Activated naive CD4-positive, alpha-beta T cell treated with anti-CD3 and anti-CD28 coated beads for 36 hours (primary cell): ENCODE data around the gene RAB39A. TPM values are rescaled to one million over a fixed set of nuclear protein-coding genes. Genes with fewer than 3 reads are reported as not detected.
"Not testable (repeated sequence)": the region's sequence is repeated elsewhere in the genome, so short reads cannot be mapped to it uniquely, and the experiment has no call there.

ENCODE experiments used
- CTCF ChIA-PET: fragments of 350-600 bp; sonication (Branson Sonifier 250); formaldehyde crosslinking; loops from one replicate; lab custom pipeline; 2021; ENCODE audit warnings: antibody characterized with exemption; lab: Charles Lee
- DNase-seq: peaks from one replicate; pipeline ENCODE4 v3.0.0-alpha.2; 2020
- H3K27ac Mint-ChIP-seq: one replicate; pipeline ENCODE4 v1.8.0; 2021; ENCODE audit warnings: mild to moderate bottlenecking, mixed read lengths
- H3K27me3 Mint-ChIP-seq: one replicate; pipeline ENCODE4 v1.8.0; 2021; ENCODE audit warnings: low read depth, mixed read lengths
- H3K36me3 Mint-ChIP-seq: one replicate; pipeline ENCODE4 v1.8.0; 2021; ENCODE audit warnings: low read depth, mixed read lengths
- H3K4me1 Mint-ChIP-seq: one replicate; pipeline ENCODE4 v1.8.0; 2021; ENCODE audit warnings: low read depth, mixed read lengths
- H3K4me3 Mint-ChIP-seq: one replicate; pipeline ENCODE4 v1.8.0; 2021; ENCODE audit warnings: mild to moderate bottlenecking, moderate library complexity, mixed read lengths
- H3K9me3 Mint-ChIP-seq: one replicate; pipeline ENCODE4 v1.8.0; 2021; ENCODE audit warnings: mixed read lengths
- intact Hi-C: fragments of 100-400 bp; cut with micrococcal nuclease; formaldehyde crosslinking; loops from one replicate; pipeline ENCODE4 v1.15.1; 2023
- total RNA-seq, 2 experiments: library from RNA; stranded (reverse); gene quantifications; one replicate each; pipeline ENCODE4 v1.2.3, GENCODE V29; 2021

The RAB39A gene
- total RNA-seq, 2 experiments from 2014 or later = not detected

DNA sequence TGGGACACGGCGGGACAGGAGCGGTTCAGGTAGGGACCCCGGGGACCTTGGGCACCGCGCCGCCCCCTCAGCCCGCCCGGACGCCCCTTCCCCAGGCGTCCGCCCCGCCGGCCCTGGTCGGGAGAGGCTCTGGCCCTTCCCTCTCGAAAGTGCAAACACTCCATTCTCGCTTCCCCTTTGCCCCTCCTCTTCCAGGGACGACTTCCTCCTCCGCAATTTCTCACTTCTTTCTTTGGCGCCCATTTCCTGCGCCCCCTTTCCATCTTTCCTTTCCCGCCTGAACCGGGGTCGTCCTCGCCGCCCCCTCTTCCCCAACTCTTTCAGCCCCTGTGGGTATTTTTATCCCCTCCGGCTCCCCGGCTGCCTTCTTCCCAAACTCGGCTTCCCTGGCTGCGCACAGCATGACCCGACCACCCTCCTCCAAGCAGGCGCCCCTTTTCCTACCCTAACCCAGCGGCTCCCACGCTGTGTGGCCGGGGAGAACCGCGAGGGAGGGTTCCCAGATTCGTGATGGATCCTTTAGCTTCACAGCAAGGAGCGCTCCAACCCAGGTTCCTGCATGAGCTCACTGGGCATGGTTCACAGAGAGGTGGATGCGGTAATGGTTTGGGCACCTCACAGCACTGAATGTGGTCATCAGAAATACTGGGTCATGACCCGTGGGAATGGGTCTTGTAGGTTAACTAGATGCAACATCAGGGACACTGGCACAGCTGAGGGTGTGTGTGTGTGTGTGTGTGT lies 689 bp downstream of the RAB39A start:
- intact Hi-C loops = loop anchor here (1.0 to 5.0 kb wide), 3 partner anchors 72 to 538 kb away; partner anchors contain the start of genes C11orf65, CUL5 and SLC35F2
- no peaks in the 10 kb centered on the region for H3K9me3 Mint-ChIP-seq
- H3K36me3 Mint-ChIP-seq = peaks cover 2% of the 10 kb centered on the region
- H3K4me1 Mint-ChIP-seq = peaks cover 12% of the 10 kb centered on the region
- peak; percentile 5 for DNase-seq
- peak overlapping the region; percentile 65 for H3K4me3 Mint-ChIP-seq
- peaks cover 44% of the 10 kb centered on the region for H3K27me3 Mint-ChIP-seq
- CTCF ChIA-PET = no interaction called here
- no peak overlapping the region for H3K27ac Mint-ChIP-seq

DNA sequence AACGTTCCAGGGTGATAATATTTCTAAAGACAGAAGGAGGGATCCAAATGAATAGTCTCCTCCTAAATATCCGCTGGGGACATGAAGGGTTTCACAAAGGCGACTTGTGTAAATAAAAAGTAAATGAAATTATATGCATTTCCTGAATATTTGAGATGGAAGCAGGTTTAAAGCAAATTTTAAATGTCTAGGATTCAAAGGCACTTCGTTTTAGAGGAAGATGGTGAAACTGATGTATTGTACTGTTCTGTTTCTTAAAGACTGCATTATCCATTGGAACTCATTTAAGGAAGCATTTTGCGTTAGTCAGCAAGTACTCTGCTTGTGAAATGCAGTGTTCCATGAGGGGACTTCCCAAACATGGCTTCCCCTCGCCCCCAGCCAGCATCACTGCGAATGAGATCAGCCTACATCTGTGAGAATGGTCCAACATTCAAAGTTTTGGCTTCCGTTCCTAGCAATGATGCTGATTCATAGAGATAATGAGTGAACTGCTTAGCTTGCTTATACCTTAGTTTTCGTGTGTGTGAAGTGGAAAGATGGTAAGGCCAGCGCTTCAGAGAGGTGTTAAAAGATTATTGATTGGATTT lies 1.5 kb downstream of the RAB39A start:
- Mint-ChIP-seq H3K27me3 (peaks cover 42% of the 10 kb centered on the region), H3K4me1 (peaks cover 12% of the 10 kb centered on the region), H3K9me3 (no peaks in the 10 kb centered on the region), H3K4me3 (no peak overlapping the region), H3K27ac (no peak overlapping the region), H3K36me3 (peaks cover 2% of the 10 kb centered on the region)
- CTCF ChIA-PET = interaction anchor here (1.5 kb wide), 1 partner anchor 13 kb away, joined by 12 read pairs; no protein-coding TSS in a partner anchor
- intact Hi-C loops = loop anchor here (5.0 kb wide), 2 partner anchors 72 to 538 kb away; partner anchors contain the start of genes C11orf65 and SLC35F2
- no peak for DNase-seq

DNA sequence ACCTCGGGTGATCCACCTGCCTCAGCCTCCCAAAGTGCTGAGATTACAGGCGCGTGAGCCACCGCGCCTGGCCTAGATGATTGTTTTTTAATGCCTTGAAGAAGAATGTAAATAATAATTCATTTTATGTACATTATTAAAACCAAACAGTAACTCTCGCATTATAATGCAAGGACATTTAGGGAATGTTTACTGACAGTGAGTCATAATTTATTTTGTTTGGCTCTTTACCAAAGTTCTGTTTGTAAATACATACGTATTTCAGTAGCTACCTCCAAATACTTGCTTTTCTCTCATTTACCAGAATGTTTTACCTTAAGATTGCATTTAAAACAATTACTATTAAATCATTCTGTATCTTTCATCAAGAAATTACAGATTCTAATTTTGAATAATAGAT lies 3.0 kb downstream of the RAB39A start:
- no peak overlapping the region for H3K27ac Mint-ChIP-seq
- no peaks in the 10 kb centered on the region for H3K36me3 Mint-ChIP-seq
- peaks cover 12% of the 10 kb centered on the region for H3K4me1 Mint-ChIP-seq
- intact Hi-C loops = no loop called here
- peaks cover 37% of the 10 kb centered on the region for H3K27me3 Mint-ChIP-seq
- no peaks in the 10 kb centered on the region for H3K9me3 Mint-ChIP-seq
- CTCF ChIA-PET = interaction anchor here (1.5 kb wide), 1 partner anchor 14 kb away, joined by 12 read pairs; no protein-coding TSS in a partner anchor
- no peak overlapping the region for H3K4me3 Mint-ChIP-seq
- DNase-seq = no peak

DNA sequence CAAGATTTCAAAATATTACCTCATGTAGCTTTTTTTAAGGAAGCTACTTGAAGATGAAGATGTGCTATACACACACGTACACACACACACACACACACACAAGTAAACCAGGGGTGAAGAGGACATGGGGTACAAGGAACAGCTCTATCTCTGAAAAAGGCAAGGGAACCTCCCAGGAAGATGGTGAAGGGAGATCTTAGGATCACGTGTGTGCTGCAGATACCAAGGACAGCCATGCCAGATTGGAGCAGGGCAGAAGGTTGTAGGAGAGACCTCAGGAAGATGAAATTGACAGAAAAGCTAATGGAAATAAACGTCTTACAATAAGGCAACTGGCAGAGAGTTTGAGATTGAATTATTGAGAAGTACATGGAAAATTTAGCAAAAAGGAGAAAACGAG lies 19.7 kb downstream of the RAB39A start:
- Mint-ChIP-seq H3K27ac (no peak overlapping the region), H3K4me3 (no peak overlapping the region), H3K9me3 (no peaks in the 10 kb centered on the region), H3K27me3 (peaks cover 4% of the 10 kb centered on the region), H3K36me3 (no peaks in the 10 kb centered on the region), H3K4me1 (no peaks in the 10 kb centered on the region)
- CTCF ChIA-PET = no interaction called here
- DNase-seq = no peak
- intact Hi-C loops = no loop called here

DNA sequence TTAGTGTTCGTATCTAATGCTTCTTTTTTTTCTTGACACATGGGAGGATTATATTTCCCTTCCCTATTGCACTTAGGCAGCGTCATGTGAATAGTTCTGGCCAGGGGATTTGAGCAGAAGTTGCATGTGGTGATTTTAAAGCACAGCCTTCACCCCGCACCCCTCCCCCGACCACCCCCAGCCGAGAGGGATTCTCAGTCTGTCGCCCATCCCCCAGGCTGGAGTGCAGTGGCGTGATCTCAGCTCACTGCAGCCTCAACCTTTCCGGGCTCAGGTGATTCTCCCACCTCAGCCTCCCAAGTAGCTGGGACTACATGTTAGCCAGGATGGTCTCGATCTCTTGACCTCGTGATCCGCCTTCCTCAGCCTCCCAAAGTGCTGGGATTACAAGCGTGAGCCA lies 20.1 kb downstream of the RAB39A start:
- H3K4me1 Mint-ChIP-seq, intact Hi-C loops, H3K27ac Mint-ChIP-seq, H3K4me3 Mint-ChIP-seq, H3K27me3 Mint-ChIP-seq, H3K9me3 Mint-ChIP-seq, H3K36me3 Mint-ChIP-seq, DNase-seq, CTCF ChIA-PET: not testable (repeated sequence)

DNA sequence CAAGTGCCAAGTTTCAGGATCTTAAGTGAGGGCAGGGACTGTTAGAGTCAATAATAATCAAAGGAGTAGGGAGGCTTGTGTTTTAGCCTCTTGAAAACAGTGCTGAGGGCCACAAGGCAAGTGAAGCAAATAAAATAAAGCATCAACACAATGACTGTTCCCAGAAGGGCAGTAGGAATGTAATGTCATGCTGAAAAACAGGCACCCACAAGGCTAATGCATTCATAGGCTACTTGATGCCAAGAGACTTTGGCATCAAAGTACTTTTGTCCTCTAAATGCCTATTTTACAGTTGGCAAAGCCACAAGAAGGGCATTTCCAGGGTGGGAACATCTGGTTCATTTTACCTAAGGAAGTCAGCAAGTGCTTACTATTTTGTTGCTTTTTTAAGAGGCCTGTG lies 22.9 kb downstream of the RAB39A start:
- intact Hi-C loops = no loop called here
- Mint-ChIP-seq H3K4me3 (no peak overlapping the region), H3K4me1 (no peaks in the 10 kb centered on the region), H3K36me3 (no peaks in the 10 kb centered on the region), H3K27me3 (peaks cover 4% of the 10 kb centered on the region), H3K27ac (no peak overlapping the region), H3K9me3 (no peaks in the 10 kb centered on the region)
- CTCF ChIA-PET = no interaction called here
- DNase-seq = no peak

DNA sequence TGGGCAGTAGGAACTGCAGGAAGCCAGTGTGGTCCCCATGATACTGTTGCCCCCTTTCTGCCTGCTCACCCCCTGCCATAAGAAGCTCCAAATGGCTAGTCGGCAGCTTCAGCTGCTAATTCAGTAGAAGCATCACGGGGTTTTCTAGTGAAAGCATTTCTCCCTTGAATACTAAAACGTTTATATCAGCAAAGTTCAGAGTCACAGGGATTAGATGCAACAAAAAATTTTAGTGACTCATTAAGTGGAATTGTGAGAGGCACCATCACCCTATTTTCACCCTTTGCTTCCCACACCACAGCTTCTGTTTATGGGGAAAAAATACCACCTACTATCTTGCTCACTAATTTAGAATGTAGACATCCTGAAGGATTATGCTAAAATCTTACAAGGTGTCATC lies 25.2 kb downstream of the RAB39A start:
- peaks cover 19% of the 10 kb centered on the region for H3K27me3 Mint-ChIP-seq
- no peak overlapping the region for H3K27ac Mint-ChIP-seq
- CTCF ChIA-PET = interaction anchor here (0.6 kb wide), 1 partner anchor 67 kb away, joined by 3 read pairs; no protein-coding TSS in a partner anchor
- no peak overlapping the region for H3K4me3 Mint-ChIP-seq
- DNase-seq = no peak
- H3K36me3 Mint-ChIP-seq = no peaks in the 10 kb centered on the region
- intact Hi-C loops = no loop called here
- no peaks in the 10 kb centered on the region for H3K9me3 Mint-ChIP-seq
- no peaks in the 10 kb centered on the region for H3K4me1 Mint-ChIP-seq

DNA sequence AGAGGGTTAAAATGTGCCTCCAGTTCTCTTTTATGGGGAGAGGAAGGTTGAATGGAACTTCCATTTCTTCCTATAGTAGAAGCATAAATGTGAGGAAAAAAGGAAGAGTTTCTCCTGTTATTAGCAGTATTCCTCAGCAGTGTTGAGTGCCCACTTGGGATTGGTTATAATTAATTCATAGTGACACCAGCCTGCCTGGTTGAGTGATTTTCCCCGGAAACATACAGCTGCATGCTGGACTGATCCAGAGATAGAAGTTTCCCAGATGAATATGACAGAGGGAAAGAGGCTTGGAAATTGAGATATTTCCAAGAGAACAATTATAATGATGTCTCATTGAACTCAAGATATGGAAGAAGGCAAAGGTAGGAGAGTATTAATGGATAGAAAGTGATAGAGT lies 28.3 kb downstream of the RAB39A start:
- H3K27ac Mint-ChIP-seq = no peak overlapping the region
- DNase-seq = no peak
- peaks cover 19% of the 10 kb centered on the region for H3K27me3 Mint-ChIP-seq
- no peaks in the 10 kb centered on the region for H3K9me3 Mint-ChIP-seq
- no peak overlapping the region for H3K4me3 Mint-ChIP-seq
- intact Hi-C loops = no loop called here
- H3K4me1 Mint-ChIP-seq = no peaks in the 10 kb centered on the region
- H3K36me3 Mint-ChIP-seq = no peaks in the 10 kb centered on the region
- CTCF ChIA-PET = interaction anchor here (0.6 kb wide), 1 partner anchor 353 kb away, joined by 3 read pairs; no protein-coding TSS in a partner anchor

DNA sequence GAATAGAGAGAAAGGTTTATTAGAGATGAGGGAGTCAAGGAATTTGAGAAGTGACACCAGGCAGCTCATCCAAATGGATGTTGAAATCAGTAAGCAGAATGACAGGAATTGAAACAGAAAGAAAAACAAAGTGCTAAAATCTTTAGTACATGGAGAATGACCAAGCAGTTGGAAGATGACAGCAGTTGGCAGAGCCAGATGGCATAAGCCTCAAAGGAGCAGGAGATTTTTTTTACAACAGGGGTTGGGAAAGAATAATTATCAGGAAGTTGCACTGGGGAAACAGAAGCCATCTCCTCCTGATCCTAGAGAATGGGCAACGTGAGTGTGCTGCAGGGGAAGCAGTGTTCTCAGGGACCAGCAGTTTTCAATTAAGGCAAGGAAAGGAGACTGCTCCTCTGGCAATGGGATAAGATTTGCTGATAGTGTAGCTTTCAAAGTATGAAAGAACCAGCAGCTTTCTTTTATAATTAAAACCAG lies 28.9 kb downstream of the RAB39A start:
- CTCF ChIA-PET = interaction anchor here (0.6 kb wide), 1 partner anchor 354 kb away, joined by 3 read pairs; no protein-coding TSS in a partner anchor
- no peaks in the 10 kb centered on the region for H3K4me1 Mint-ChIP-seq

DNA sequence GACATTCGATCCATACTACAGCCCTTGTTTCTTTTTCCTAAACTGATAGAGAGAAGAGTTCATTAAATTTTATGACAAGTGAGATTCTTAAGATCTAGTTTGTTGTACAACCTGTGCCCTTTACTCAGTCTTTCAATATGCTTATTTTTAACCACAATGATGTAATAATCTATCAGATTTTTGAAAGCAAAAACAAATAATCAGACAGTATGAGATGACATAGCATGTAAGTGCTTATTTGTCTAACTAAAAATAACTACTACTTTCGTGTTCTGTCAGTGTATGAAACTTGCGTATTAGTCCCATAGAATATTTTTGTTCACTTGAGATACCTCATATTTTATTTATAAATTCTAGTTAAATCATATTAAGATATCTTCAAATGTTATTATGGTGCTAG lies 33.2 kb downstream of the RAB39A start:
- CTCF ChIA-PET = no interaction called here

More for the DNA sequence above, 28.9 kb downstream of the RAB39A start:
- Mint-ChIP-seq H3K36me3 (no peaks in the 10 kb centered on the region), H3K4me3 (no peak overlapping the region), H3K27ac (no peak overlapping the region), H3K27me3 (peaks cover 19% of the 10 kb centered on the region), H3K9me3 (no peaks in the 10 kb centered on the region)
- intact Hi-C loops = no loop called here
- DNase-seq = no peak

DNA sequence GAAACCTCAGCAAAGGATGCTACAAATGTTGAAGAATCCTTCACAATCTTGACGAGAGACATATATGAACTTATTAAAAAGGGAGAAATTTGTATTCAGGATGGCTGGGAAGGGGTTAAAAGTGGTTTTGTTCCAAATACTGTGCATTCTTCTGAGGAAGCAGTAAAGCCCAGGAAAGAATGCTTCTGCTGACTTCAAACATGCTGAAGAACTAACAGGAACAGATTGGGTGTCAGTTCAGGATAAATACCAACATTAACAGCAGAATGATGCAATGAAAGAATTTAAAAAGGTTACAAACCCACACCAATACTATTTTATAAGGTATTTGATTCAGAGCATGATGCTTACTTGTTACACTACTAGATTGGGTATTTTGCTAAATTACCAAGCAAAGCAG lies 33.9 kb downstream of the RAB39A start:
- H3K36me3 Mint-ChIP-seq = no peaks in the 10 kb centered on the region
- CTCF ChIA-PET = no interaction called here
- no peak for DNase-seq

More for the DNA sequence above, 33.2 kb downstream of the RAB39A start:
- no peaks in the 10 kb centered on the region for H3K4me1 Mint-ChIP-seq
- DNase-seq = no peak
- no peak overlapping the region for H3K4me3 Mint-ChIP-seq
- H3K27me3 Mint-ChIP-seq = peaks cover 15% of the 10 kb centered on the region
- no peaks in the 10 kb centered on the region for H3K9me3 Mint-ChIP-seq
- no peak overlapping the region for H3K27ac Mint-ChIP-seq
- intact Hi-C loops = no loop called here
- H3K36me3 Mint-ChIP-seq = no peaks in the 10 kb centered on the region

DNA sequence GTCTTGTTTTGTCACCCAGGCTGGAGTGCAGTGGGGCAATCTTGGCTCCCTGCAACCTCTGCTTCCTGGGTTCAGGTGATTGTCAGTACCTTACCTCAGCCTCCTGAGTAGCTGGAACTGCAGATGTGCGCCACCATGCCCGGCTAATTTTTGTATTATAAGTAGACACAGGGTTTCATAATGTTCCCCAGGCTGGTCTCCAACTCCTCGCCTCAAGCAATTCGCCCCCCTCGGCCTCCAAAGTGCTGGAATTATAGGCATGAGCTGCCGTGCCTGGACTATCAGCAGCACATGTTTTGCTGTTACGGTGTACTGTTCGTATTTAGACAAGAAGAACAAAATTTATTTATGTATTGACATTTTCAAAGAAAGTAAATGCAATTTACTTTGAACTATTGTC lies 34.8 kb downstream of the RAB39A start:
- Mint-ChIP-seq H3K4me1 (no peaks in the 10 kb centered on the region), H3K36me3 (no peaks in the 10 kb centered on the region), H3K27ac (no peak overlapping the region), H3K9me3 (no peaks in the 10 kb centered on the region), H3K4me3 (no peak overlapping the region), H3K27me3 (peaks cover 5% of the 10 kb centered on the region)
- intact Hi-C loops = no loop called here
- no peak for DNase-seq
- CTCF ChIA-PET = no interaction called here

More for the DNA sequence above, 33.9 kb downstream of the RAB39A start:
- Mint-ChIP-seq H3K27ac (no peak overlapping the region), H3K27me3 (peaks cover 8% of the 10 kb centered on the region), H3K9me3 (no peaks in the 10 kb centered on the region), H3K4me3 (no peak overlapping the region), H3K4me1 (no peaks in the 10 kb centered on the region)
- intact Hi-C loops = no loop called here
